ENCODE results near the gene OR2B2.

DNA sequence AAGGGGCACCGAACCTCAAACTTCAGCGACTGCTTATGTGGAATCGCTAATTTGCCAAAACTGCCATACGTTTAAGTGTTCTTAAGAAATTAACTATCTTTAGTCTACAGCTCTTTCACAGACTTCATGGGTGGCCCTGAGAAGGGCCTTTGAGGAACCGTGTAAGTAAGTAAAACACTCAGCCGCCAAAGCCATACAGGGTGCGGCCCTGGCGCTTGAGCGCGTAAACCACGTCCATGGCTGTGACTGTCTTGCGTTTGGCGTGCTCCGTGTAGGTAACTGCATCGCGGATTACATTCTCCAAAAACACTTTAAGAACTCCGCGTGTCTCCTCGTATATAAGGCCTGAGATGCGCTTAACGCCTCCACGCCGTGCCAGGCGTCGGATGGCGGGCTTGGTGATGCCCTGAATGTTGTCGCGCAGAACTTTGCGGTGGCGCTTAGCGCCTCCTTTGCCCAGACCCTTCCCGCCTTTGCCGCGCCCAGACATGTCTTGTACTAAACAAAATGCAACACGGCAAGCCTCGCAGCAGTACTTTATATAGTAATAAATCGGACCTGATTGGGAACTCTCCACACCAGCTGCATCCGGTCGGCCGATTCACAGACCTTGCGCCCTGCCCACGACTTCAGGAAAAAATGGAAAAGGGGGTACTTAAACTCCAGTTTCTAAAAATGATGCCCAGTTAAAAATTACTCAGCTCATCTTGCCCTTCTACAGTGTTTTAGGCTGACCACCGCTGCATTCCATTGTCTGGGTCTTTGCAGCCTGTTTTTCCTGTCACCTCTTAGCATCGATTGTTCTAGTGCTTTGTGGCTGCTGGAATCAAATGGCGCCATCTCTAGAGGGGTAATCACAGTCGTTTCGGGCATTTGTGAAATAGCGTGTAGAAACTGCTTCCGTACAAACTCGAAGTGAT, 38.9 kb downstream of the OR2B2 start:
- no peak for TF ChIP-seq CTCF (IDR thresholded peaks at IDR 0.05)
- TF ChIP-seq POLR2A (IDR thresholded peaks at IDR 0.05): peak in 2 of 3 donors; percentile 64 to 76

Data from body of pancreas (tissue), 4 donors.